HG03469 (cell line): ENCODE data around the gene ZBTB9.

Source experiments
- ATAC-seq: cut with Tn5 transposase; IDR thresholded peaks from one replicate; pipeline ENCODE4 v1.9.1; 2021; ENCODE audit warnings: mild to moderate bottlenecking, moderate library complexity, moderate number of reproducible peaks; ENCODE audit not compliant: unreplicated experiment

The ZBTB9 gene

DNA sequence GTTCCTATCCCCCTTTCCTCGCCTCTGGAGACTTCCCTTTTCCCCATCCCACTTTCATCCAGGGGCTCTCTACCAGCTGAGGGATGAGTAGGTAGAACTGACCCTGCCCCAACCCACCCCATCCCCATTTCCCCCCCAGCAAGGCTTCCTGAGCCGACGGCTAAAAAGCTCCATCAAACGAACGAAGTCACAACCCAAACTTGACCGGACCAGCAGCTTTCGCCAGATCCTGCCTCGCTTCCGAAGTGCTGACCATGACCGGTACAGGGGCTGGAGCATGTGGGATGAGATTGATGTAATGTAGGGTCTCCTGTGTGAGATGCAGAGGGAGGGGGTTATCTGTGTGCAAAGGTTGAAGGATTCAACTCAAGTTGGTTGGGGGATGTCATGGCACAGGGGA lies 21.8 kb upstream of the ZBTB9 start:
- ATAC-seq = no peak

DNA sequence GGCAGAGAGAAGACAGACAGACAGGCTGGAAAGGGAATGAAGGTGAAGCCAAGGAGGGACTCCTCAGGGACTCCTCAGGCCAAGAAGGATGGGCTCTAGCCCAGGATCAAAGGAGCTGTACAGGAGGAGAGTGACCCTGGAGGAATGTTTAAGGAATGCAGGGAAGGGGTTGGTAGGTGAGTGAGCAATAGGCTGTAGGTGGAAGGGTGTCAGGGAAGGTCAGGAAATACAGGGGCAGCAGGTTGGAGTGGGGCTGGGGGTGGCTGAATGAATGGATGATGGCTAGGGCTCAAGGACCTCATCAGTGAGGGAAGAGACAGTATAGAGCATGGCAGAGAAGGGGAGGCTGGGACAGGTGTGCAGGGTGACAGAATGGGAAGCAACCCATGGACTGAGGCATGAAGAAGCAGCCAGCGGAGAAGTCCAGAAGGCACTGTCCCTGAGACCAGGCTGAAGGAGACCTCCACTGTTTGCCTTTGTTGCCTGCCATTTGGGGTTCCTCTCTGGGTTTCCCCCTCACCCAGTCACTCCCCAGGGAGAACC lies 21.3 kb upstream of the ZBTB9 start:
- no peak for ATAC-seq

DNA sequence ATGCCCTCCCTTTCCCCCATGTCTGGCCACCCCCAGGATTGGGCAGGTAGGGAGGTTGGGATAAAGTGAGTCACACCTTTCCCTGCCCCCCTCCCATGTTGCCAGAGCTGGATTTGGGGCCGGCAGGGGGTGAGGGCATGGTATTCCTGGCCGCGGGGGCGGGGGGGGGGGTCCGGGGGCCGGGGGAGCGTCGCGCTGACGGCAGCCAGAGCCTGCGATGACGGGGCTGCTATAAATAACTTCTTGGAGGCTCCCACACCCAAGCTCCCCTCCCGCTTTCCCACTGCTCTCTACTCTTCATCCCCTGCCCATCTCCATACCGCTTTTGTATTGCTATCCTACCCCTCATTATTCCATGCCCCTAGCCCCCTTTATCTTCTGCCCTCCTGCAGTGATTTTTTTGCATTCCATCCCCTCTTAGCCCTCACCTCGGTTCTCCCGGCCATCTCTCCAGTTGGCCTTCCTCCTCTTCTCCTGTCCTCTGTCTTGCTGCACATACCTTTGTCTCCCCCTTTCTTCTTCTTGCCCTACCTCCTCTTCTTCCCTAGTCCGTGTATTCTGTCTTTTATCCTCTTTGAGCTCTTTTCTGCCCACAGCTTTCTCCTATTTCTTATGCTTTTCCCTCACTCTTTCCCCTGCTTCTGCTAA lies 20.7 kb upstream of the ZBTB9 start:
- ATAC-seq = no peak

DNA sequence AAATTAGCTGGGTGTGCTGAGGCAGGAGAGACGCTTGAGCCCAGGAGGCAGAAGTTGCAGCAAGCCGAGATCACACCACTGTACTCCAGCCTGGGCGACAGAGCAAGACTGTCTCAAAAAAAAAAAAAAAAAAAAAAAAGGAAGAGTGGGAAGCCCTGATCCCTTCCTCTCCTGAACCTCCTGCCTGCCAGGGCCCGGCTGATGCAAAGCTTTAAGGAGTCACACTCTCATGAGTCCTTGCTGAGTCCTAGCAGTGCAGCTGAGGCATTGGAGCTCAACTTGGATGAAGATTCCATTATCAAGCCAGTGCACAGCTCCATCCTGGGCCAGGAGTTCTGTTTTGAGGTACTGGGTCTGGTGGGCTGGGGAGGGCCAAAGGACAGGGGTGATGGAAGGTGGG lies 19.4 kb upstream of the ZBTB9 start:
- no peak for ATAC-seq

DNA sequence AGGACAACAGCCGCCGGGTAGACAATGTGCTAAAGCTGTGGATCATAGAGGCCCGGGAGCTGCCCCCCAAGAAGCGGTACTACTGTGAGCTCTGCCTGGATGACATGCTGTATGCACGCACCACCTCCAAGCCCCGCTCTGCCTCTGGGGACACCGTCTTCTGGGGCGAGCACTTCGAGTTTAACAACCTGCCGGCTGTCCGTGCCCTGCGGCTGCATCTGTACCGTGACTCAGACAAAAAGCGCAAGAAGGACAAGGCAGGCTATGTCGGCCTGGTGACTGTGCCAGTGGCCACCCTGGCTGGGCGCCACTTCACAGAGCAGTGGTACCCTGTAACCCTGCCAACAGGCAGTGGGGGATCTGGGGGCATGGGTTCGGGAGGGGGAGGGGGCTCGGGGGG lies 16.7 kb upstream of the ZBTB9 start:
- ATAC-seq = no peak

DNA sequence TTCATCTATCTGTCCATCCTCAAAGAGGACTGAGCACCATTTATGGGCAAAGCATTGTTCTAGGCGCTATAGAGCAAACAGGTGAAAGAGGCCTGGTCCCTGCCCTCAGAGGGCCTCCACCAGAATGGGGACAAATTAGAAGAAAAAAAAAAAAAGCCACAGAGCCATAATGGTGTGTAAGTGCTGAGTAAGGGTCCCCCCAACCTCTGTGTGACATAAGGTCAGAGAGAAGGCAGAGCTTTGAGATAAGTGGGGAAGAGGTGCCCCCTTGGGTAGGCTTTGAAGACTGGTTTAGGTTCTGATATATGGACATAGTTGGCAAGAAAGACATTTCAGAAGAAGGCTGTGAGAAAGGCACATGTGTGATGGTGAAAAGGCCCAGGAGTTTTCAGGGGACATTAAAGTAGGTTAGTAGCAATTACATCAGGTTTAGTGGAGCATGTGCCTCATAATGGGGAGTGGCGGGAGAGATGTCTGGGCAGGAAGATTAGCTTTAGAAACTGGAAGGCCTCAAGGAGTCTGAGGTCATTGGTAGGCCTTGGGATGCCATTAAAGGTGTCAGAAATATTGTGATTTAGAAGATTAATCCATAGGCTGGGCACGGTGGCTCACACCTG lies 15.3 kb upstream of the ZBTB9 start:
- ATAC-seq = no peak

DNA sequence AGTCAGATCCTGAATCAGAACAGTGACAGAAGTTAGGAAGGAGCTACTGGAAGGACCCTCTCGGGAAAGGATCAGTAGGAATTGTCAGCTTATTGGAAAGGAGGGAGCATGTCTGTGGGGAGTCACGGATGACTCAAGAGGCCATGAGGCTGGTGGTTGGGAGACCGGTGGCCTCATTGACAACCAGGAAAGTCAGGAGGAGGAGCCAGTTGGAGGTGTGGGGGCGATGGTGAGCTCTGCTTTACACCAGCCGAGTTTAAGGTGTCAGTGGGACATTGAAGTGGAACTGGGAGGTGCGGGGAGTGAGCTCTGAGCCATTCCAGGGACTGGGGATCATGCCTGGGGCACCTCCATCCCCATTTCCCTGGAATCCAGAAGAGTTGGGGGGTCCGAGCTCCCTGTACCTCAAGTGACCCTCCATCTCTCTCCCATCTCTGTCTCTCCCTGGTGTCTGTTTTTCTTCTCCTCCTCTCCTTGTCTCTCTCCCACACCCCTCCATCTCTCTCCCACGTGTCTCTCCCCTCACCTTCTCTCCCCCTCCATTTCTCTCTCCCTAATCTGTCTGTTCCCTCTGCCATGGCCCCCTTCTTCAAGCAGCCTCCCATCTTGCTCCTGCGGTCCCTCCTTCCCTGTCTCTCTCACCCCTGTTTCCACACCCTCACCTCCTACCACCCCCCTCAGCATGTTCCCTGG lies 14.3 kb upstream of the ZBTB9 start:
- ATAC-seq = no peak

DNA sequence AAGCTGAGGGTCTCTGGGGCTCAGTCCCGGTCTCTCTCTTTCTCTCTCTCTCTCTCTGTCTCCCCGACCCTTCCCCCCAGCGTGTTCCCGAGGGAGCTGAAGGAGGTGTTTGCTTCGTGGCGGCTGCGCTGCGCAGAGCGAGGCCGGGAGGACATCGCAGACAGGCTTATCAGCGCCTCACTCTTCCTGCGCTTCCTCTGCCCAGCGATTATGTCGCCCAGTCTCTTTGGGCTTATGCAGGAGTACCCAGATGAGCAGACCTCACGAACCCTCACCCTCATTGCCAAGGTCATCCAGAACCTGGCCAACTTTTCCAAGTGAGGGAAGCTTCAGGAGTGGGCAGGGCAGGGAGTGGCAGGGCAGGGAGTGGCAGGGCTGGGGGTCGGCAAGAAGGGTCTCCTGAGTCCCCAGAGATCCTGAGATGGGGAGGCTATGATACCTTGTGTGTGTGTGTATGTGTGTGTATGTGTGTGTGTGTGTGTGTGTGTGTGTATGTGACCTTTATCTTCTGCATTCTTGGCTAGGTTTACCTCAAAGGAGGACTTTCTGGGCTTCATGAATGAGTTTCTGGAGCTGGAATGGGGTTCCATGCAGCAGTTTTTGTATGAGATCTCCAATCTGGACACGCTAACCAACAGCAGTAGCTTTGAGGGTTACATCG lies 13.6 kb upstream of the ZBTB9 start:
- ATAC-seq = no peak

DNA sequence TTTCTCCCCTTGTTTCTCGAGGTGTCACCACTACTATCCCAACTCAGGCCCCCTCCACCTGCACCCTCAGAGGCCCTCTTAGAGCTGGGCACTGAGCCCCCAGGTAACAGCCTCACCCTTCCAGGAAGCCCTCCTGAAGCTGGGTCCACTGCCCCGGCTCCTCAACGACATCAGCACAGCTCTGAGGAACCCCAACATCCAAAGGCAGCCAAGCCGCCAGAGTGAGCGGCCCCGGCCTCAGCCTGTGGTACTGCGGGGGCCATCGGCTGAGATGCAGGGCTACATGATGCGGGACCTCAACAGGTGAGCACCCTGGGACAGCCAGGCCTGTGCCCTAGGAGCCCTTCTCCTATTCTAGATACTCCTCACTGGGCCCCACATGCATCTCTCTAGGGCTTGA lies 12.9 kb upstream of the ZBTB9 start:
- ATAC-seq = no peak

DNA sequence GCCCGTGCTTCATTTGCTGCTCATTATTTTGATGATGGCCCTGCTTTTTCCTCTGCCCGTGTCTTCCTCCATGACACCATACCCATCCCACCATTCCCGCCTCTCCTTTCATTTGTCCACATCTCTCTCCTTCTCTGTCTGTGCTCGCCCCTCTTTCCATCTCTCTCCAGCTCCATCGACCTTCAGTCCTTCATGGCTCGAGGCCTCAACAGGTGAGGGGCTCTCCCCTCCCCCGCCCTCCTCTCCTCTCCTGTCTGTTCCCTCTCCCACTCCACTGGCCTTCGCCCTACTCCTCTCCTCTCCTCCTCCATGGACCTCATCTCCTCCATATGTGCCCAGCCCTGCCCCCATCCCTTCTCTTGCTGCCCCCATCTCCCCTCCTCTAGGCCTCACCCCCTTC lies 12.1 kb upstream of the ZBTB9 start:
- ATAC-seq = no peak

DNA sequence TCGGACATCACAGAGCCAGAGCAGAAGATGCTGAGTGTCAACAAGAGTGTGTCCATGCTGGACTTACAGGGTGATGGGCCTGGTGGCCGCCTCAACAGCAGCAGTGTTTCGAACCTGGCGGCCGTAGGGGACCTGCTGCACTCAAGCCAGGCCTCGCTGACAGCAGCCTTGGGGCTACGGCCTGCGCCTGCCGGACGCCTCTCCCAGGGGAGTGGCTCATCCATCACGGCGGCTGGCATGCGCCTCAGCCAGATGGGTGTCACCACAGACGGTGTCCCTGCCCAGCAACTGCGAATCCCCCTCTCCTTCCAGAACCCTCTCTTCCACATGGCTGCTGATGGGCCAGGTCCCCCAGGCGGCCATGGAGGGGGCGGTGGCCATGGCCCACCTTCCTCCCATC lies 11.4 kb upstream of the ZBTB9 start:
- ATAC-seq = no peak

DNA sequence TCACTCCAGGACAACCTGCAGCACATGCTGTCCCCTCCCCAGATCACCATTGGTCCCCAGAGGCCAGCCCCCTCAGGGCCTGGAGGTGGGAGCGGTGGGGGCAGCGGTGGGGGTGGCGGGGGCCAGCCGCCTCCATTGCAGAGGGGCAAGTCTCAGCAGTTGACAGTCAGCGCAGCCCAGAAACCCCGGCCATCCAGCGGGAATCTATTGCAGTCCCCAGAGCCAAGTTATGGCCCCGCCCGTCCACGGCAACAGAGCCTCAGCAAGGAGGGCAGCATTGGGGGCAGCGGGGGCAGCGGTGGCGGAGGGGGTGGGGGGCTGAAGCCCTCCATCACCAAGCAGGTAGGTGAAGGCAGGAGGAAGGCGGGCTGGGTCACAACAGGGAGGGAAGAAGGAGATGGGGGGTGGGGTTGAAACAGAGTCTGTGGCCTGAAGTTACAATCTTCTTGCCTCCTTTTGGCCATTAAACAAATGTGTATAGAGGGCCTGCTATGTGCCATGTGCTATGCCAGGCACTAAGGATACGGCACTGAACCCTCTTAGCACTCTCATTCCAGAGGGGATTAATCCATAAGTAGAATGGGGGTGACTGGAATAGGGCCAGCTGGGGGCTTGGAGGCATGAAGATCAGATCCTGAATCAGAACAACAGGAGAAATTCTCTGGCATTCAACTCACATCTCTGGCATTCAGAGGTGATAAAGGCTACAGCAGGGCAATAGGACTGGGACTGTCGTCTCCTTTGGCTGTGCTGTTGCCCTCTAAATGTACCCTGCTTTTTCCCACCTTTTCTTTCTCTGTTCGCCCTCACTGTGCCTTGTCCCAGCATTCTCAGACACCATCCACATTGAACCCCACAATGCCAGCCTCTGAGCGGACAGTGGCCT lies 10.5 kb upstream of the ZBTB9 start:
- ATAC-seq = no peak

DNA sequence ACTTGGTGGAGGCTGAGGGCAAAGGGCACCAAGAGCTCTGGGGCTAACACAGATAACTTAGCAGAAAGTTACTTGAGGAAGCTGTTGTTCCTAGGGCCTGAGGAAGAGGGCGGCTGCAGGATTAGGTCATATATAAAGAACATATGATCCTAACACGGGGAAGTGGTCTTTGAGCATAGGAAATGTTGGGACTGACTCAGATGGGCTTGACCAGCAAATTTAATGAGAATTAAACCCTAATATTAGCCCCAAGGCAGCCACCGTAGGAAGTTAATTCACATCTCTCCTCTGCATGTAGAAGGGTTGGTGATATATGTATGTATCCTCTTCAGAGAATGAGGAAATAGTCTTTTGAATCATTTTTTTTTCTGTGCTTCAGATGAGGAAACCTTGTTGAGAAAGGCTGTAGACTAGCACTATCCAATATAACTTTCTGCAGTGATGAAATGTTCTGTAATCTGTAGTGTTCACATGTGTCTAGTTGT lies 9.2 kb upstream of the ZBTB9 start:
- no peak for ATAC-seq

DNA sequence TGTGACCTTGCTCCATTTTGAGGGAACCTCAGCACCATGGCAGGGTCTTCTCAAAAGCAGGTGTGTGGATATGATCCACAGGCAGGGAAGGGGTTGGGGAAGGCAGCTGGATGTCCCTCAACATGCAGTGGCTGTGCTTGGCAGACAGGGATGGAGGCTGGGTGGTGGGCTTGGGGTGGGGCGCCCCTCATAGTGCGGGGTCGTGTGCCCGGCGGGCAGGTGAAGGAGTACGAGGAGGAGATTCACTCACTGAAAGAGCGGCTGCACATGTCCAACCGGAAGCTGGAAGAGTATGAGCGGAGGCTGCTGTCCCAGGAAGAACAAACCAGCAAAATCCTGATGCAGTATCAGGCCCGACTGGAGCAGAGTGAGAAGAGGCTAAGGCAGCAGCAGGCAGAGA lies 8.0 kb upstream of the ZBTB9 start:
- no peak for ATAC-seq

DNA sequence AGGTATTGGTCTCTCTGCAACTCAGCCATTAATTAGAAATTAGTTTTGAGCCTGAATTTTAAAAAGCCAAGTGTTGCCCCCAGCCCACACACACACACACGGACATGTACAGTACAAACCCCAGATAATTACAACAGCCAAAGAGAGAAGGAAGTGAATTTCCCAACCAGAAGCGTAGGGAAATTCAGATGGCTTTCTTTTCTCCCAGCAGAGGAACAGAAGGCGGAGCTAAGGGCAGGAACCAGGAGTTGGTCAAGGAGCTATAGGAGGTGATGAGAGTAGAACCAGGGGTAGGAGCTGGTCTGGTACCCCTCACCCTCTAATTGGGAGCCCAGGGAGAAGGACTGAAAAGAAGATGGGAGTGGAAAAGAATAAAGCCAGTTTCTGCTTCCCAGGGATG lies 3.9 kb upstream of the ZBTB9 start:
- ATAC-seq = no peak

DNA sequence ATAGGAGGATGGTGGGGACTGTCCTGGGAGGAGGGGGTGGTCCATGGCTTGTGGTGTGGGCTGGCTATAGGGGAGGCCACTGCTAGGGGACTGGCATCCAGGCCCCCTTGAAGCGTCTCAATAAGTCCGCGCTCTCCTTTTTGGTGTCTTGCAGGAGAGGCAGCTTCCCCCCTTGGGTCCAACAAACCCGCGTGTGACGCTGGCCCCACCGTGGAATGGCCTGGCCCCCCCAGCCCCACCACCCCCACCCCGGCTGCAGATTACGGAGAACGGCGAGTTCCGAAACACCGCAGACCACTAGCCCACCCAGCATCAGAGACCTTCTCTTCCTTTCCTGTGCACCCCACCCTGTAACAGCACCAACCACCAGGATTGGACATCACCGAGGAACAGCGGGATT lies 2.8 kb upstream of the ZBTB9 start:
- ATAC-seq = no peak

DNA sequence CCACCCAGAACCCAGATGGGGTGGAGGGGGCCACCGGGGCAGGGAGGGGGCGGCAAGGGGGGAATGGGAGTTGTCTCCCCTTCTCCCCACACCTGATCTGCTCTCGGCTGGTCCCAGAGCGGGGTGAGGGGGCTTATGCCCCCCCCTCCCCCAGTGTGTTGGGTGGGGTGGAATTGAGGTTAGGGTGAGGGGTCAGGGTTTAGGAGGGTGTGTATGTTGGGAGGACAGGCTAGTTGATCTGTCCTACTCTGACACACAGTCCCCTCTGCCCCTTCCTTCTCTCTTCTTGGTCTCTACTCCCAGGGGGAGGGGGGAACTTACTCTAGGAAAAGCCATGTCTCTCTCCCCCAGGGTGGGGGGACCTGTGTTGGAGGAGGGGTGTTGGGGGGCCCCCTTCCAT lies 1.9 kb upstream of the ZBTB9 start:
- ATAC-seq = no peak

DNA sequence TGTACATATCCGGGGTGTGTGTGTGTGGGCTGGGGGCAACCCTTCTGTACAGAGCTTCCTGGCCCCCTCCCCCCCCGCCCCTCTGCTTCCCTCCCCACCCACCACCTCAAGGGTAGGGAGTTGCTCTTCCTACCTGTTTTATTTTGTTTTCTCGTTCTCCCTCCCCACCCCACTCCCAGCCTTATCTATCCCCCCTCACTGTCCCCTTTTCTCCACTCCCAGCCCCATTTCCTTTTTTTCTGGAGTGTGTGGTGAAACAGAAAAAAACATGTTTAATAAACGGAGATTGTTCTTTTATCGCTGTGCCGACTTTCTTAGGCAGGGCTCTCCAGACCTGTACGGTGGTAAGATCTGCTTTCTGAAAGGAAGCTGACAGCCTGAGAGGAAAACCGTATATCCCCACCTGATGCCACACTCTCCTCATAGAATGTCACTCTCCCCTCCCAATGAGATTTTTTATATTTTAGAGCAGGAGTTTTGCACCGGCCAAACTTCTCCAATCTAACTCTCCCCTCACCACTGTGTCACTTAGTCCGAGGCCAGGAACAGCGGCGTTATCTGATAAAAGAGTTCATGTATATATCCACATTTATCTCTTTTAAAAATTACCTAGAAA lies 875 bp upstream of the ZBTB9 start:
- no peak for ATAC-seq

DNA sequence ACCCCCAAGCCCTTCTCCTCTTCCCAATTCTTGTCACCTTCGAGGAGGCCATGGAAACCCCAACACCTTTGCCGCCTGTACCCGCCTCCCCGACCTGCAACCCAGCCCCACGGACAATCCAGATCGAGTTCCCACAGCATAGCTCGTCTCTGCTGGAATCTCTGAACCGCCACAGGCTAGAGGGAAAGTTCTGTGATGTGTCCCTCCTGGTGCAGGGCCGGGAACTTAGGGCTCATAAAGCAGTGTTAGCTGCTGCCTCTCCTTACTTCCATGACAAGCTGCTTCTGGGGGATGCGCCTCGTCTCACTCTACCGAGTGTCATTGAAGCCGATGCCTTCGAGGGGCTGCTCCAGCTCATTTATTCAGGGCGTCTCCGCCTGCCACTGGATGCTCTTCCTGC lies 675 bp downstream of the ZBTB9 start:
- no peak for ATAC-seq

DNA sequence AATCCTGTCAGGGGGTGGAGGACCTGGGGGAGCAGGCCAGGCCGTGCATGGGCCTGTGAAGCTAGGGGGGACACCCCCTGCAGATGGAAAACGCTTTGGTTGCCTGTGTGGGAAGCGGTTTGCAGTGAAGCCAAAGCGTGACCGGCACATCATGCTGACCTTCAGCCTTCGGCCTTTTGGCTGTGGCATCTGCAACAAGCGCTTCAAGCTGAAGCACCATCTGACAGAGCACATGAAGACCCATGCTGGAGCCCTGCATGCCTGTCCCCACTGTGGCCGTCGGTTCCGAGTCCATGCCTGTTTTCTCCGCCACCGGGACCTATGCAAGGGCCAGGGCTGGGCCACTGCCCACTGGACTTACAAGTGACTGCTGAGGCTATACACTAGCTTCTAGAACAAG lies 1.8 kb downstream of the ZBTB9 start:
- ATAC-seq = no peak
